ENCODE measurements around the gene SNED1. TPM values are rescaled to one million over a fixed set of nuclear protein-coding genes. Genes with fewer than 3 reads are reported as not detected.
A peak's percentile ranks its signal among the peaks of the same experiment; 100 is the strongest.

The SNED1 gene
- total RNA-seq, 4 donors from 2014 or later: 16.4 to 56.2 (median 43.5) TPM

DNA sequence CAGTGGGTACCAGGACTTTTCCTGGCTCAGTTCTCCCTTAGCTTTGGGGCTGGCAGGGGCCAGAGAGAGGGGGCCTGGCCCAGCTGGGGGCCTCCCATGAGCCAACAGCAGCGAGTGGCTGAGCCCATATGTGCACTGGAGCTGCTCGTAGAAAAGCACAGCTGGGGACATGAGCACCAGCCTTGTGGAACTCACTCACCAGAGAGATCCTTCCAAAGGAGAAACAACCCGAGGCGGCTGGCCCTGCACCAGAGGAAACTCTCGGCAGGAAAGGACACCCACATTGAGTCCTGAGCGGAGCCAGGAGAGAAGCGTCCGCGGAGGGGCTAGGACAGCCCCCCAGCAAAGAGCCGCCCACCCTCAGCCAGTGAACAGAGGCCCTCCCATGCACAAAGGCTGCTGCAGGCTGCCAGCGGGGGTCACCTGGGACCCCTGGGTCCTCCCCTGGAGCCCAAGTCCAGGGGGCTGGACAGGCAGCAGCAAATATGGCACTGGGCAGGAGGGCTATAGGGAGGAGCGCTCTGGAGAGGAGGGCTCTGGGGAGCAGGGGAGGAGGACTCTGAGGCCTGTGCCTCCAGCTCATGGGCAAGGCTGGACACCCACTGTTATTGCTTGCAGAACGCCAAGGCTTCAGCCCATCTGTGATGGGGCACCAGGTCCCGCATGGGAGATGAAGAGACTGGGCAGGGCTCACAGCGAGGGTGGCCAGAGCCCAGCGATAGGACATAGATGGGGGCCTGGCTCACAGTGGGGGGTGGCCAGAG is 42.1 kb upstream of the SNED1 start:
- DNase-seq (peak in 1 of 2 donors; percentile 1), ATAC-seq (no peak)
- no peaks in the 10 kb centered on the region for H3K27me3 ChIP-seq
- no peaks in the 10 kb centered on the region for H3K4me1 ChIP-seq
- H3K4me3 ChIP-seq: no peak overlapping the region
- H3K9me3 ChIP-seq: no peaks in the 10 kb centered on the region
- intact Hi-C loops (cut with DNase I; ENCODE audit: low total_unique reads): no loop called here
- in situ Hi-C loops (cut with MboI; ENCODE audit: low sequenced_read_pairs in 4 of 4): no loop called here
- TF ChIP-seq POLR2A (IDR thresholded peaks at IDR 0.05): no peak
- TF ChIP-seq, protein P1, sequence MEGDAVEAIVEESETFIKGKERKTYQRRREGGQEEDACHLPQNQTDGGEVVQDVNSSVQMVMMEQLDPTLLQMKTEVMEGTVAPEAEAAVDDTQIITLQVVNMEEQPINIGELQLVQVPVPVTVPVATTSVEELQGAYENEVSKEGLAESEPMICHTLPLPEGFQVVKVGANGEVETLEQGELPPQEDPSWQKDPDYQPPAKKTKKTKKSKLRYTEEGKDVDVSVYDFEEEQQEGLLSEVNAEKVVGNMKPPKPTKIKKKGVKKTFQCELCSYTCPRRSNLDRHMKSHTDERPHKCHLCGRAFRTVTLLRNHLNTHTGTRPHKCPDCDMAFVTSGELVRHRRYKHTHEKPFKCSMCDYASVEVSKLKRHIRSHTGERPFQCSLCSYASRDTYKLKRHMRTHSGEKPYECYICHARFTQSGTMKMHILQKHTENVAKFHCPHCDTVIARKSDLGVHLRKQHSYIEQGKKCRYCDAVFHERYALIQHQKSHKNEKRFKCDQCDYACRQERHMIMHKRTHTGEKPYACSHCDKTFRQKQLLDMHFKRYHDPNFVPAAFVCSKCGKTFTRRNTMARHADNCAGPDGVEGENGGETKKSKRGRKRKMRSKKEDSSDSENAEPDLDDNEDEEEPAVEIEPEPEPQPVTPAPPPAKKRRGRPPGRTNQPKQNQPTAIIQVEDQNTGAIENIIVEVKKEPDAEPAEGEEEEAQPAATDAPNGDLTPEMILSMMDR (IDR thresholded peaks at IDR 0.05 in 4 of 5, conservative IDR thresholded peaks at IDR 0.05 in 1 of 5): no peak
- no peak overlapping the region for H3K27ac ChIP-seq
- no peaks in the 10 kb centered on the region for H3K36me3 ChIP-seq

DNA sequence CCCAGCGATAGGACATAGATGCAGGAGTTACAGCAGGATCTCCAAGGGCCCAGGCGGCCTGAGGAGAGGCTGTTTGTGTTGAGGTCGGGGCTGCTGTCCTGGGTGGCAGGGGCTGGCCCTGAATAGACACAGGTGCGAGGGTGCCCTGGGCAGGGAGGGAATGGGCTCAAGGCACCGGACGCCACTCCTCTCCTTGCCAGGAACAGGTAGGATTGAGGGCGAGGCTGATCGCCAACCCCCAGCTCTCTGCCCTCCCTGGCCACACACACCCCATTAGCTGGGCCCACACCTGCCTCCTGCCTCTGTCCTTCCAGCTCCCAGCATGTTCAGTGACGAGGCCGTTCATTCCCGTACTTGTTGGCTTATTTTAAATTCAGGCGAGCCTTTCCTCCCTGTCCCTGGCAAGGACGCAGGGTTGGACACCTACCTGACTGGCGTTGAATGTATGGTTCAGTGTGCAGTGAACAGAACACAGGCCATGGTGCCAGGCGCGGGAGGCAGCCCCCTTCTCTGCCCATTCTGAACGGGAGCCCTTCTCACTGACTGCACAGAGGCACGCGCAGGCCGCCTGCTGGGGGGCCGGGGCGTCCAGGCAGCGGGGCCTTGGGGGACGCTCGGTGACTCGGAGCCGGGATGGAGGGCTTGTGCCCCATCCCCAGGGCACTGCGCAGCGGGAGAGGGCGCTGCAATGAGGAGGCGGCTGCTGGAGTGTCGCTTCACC is 41.3 kb upstream of the SNED1 start:
- H3K36me3 ChIP-seq: no peaks in the 10 kb centered on the region
- DNase-seq (no peak), ATAC-seq (no peak)
- TF ChIP-seq, protein P1 (IDR thresholded peaks at IDR 0.05 in 4 of 5, conservative IDR thresholded peaks at IDR 0.05 in 1 of 5): no peak
- no peak for TF ChIP-seq POLR2A (IDR thresholded peaks at IDR 0.05)
- no peak overlapping the region for H3K27ac ChIP-seq
- no peak overlapping the region for H3K4me3 ChIP-seq
- intact Hi-C loops (cut with DNase I; ENCODE audit: low total_unique reads) (no loop called here), in situ Hi-C loops (cut with MboI; ENCODE audit: low sequenced_read_pairs in 4 of 4) (no loop called here)
- H3K27me3 ChIP-seq: no peaks in the 10 kb centered on the region
- H3K4me1 ChIP-seq: no peaks in the 10 kb centered on the region
- no peaks in the 10 kb centered on the region for H3K9me3 ChIP-seq

DNA sequence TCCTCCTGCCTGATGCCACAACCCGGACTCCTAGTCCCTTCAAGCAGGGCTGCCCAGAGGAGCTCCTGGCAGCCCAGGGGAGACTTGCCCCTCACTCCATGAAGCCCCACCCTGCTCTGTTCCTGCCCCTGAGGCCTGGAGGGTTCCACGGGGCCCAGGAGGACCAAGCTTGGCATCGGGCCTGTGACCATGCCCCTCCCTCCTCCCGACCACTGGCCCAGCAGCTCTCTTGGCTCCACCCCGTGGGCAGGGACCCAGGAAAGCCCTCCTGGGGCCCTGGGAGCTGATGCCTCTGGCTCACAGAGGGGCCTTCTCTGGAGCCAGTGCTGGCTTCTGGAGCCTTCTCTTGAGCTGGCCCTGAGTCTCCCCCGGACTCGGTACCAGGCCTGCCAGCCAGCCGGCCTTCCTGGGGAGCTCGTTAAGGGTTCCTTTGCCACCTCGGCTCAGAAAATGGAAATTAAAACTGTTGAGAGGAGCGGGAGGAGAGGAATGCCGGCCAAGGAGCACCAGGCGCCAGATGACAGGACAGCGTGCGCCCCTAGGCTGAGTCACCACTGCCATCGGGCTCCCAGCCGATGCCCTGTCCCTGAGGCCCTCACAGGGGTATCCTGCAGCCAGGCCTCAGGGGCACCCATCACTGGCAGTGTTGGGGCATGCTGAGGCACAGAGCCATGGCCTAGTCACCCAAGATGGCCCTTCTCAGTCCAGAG is 40.6 kb upstream of the SNED1 start:
- H3K27ac ChIP-seq: no peak overlapping the region
- no peaks in the 10 kb centered on the region for H3K36me3 ChIP-seq
- no peak for ATAC-seq
- DNase-seq: no peak
- no peaks in the 10 kb centered on the region for H3K4me1 ChIP-seq
- H3K27me3 ChIP-seq: no peaks in the 10 kb centered on the region
- intact Hi-C loops (cut with DNase I; ENCODE audit: low total_unique reads): no loop called here
- no peak overlapping the region for H3K4me3 ChIP-seq
- TF ChIP-seq, protein P1 (IDR thresholded peaks at IDR 0.05 in 4 of 5, conservative IDR thresholded peaks at IDR 0.05 in 1 of 5): no peak
- no peak for TF ChIP-seq POLR2A (IDR thresholded peaks at IDR 0.05)
- in situ Hi-C loops (cut with MboI; ENCODE audit: low sequenced_read_pairs in 4 of 4): no loop called here
- H3K9me3 ChIP-seq: no peaks in the 10 kb centered on the region

DNA sequence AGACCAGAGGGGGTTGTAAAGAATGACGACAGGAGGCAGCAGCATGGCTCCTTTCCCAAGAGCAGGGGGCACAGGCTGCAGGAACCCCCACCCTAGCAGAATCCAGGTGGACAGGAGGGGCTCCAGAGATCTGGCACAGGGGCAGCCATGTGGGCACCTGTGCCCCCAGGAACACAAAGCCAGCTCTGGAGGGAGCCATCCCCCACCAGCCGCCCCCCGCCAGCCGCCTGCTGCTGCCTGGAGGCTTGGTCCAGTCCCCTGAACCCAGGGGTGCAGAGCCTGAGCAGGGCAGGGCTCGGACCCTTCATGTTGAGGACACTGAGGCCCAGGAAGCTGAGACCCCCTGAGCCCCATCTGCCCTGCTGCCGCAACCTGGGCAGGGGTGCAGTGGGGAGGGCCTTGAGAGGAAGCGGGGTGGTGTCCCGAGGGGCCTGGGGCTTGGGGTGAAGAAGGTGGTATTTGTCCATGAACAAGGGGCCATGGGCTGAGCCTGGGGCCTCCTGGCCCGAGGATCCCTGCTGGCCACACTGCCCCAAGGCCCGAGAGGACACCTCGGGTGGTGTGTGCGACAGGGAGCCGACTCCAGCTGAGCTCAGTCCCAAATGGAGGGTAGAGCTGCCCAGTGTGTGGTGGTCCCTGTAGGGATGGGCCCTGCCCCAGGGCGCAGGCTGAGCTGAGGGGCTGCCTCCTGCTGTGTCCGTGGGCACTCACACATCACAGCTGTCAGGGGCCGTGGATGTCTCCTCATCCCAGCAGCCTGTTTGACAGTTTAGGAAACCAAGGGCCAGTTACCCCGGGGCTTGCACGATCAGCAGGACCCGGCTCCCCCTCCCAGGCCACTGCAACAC is 39.8 kb upstream of the SNED1 start:
- H3K27me3 ChIP-seq: no peaks in the 10 kb centered on the region
- in situ Hi-C loops (cut with MboI; ENCODE audit: low sequenced_read_pairs in 4 of 4) (no loop called here), intact Hi-C loops (cut with DNase I; ENCODE audit: low total_unique reads) (no loop called here)
- TF ChIP-seq, protein P1 (IDR thresholded peaks at IDR 0.05 in 4 of 5, conservative IDR thresholded peaks at IDR 0.05 in 1 of 5): no peak
- TF ChIP-seq POLR2A (IDR thresholded peaks at IDR 0.05): no peak
- H3K27ac ChIP-seq: no peak overlapping the region
- no peaks in the 10 kb centered on the region for H3K4me1 ChIP-seq
- H3K9me3 ChIP-seq: no peaks in the 10 kb centered on the region
- H3K36me3 ChIP-seq: no peaks in the 10 kb centered on the region
- ATAC-seq (no peak), DNase-seq (no peak)
- H3K4me3 ChIP-seq: no peak overlapping the region

Data from gastrocnemius medialis (tissue), 4 donors.